Left forelimb (tissue), 1 donor: ENCODE measurements around the gene SAXO1.

ENCODE experiments used
- DNase-seq: peaks from one replicate; pipeline ENCODE4 v3.0.0-alpha.2; 2018; ENCODE audit warnings: low spot score

The SAXO1 gene

GRCh38 chr9:18910916-18911315, 122.1 kb downstream of the SAXO1 start:
- no peak for DNase-seq

- no peak for DNase-seq
Observed at GRCh38 chr9:18910435-18910834, 122.6 kb downstream of the SAXO1 start.

- no peak for DNase-seq
Observed at GRCh38 chr9:18909140-18910018, 123.6 kb downstream of the SAXO1 start.

GRCh38 chr9:18907927-18908625, 124.9 kb downstream of the SAXO1 start:
- no peak for DNase-seq

GRCh38 chr9:18906656-18907395, 126.2 kb downstream of the SAXO1 start:
- no peak for DNase-seq

- DNase-seq = no peak
Observed at GRCh38 chr9:18905883-18906629, 127.0 kb downstream of the SAXO1 start.

GRCh38 chr9:18905028-18905882, 127.8 kb downstream of the SAXO1 start:
- no peak for DNase-seq

GRCh38 chr9:18903450-18903849, 129.6 kb downstream of the SAXO1 start:
- DNase-seq = no peak

GRCh38 chr9:18896531-18897179, 136.4 kb downstream of the SAXO1 start:
- no peak for DNase-seq

- DNase-seq = no peak
Observed at GRCh38 chr9:18896004-18896403, 137.0 kb downstream of the SAXO1 start.

GRCh38 chr9:18893491-18893890, 139.5 kb downstream of the SAXO1 start:
- no peak for DNase-seq

GRCh38 chr9:18893046-18893445, 140.0 kb downstream of the SAXO1 start:
- DNase-seq = no peak

- DNase-seq = no peak
Observed at GRCh38 chr9:18891946-18892670, 140.9 kb downstream of the SAXO1 start.

- no peak for DNase-seq
Observed at GRCh38 chr9:18890372-18890771, 142.6 kb downstream of the SAXO1 start.

- no peak for DNase-seq
Observed at GRCh38 chr9:18889550-18889949, 143.5 kb downstream of the SAXO1 start.

GRCh38 chr9:18888290-18888689, 144.7 kb downstream of the SAXO1 start:
- DNase-seq = no peak

GRCh38 chr9:18887546-18887945, 145.5 kb downstream of the SAXO1 start:
- no peak for DNase-seq

GRCh38 chr9:18881758-18882157, 151.3 kb downstream of the SAXO1 start:
- no peak for DNase-seq

GRCh38 chr9:18877984-18878383, 155.0 kb downstream of the SAXO1 start:
- no peak for DNase-seq
